Measurements from ENCODE around the gene EZH2.

EZH2 gene

DNA sequence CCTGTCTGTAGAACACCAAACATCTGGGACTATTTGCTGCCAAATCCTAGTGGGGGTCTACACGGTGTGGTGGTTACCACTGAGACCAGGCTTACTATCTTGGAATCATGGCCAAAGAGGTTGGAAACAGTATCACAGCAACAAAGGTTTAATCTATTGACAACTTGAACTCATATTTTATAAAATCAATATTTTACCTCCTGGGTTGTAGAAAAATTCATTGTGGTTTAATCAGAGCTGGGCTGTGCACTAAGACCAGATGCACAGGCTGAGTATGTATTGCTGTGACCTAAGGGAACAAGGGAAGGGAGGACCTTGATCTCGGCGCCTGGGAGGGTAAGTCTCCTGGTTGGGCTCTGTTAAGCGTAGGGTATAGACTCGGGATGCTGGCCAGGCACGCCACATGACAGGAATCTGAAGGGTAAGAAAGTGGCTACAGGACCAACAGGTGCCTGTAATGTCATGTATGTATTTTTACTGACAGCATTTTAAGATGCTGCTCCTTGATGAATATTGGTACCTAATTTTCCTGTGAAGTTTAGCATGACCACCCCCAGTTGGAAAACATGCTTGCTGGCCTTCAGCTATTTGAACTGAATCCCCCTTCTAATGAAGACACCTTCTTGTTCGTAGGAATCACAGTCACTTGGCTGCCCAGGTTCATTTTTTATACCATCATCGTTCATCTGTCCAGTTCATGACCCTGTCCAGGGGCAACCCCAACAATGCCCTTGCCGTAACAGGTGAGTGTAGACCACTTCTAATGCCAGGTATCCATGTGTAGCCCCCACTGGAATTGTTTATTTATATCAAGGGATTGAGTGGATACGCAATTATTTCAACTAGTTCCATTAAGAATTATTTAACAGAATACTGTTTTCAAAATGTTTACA lies 79.5 kb downstream of the EZH2 start:
- H3K4me3 ChIP-seq (ENCODE audit: low read depth in 1 of 5, low read length in 5 of 5): no peak overlapping the region
- no peak overlapping the region for H3K9ac ChIP-seq (ENCODE audit: low read length in 5 of 5)
- no peak overlapping the region for H3K27ac ChIP-seq (ENCODE audit: low read depth, low read length)
- H3K4me1 ChIP-seq (ENCODE audit: control insufficient read depth in 5 of 5, insufficient read depth in 5 of 5, low read length in 5 of 5): no peaks in the 10 kb centered on the region
- H3K27me3 ChIP-seq (ENCODE audit: control insufficient read depth in 5 of 5, insufficient read depth in 4 of 5, low read length in 5 of 5): no peaks in the 10 kb centered on the region
- no peaks in the 10 kb centered on the region for H3K9me3 ChIP-seq (ENCODE audit: control insufficient read depth in 5 of 5, low read length in 5 of 5)
- H3K36me3 ChIP-seq (ENCODE audit: control insufficient read depth in 5 of 5, insufficient read depth in 5 of 5, low read length in 5 of 5): peaks cover 7 to 50% (median 45%) of the 10 kb centered on the region in 5 donors

DNA sequence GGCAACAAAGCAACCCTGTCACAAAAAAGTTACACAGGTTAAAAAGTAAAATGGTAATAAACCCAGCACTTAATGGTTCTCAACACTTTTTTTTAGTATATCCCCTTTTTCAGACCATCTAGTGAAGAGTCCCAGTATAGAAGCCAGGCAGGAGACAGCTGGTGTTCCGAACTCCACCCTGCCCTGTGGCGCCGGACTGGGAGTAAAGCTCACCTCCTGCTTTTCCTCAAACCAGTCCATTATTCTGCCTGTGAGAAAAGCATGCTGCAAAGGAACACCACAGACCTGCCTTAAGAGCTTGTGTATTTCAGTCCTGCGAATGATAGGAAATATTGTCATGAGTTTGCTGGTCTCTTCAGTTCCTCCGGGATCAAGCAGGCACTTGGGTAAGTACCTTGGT lies 81.0 kb downstream of the EZH2 start:
- peaks cover 14 to 63% (median 56%) of the 10 kb centered on the region in 5 donors for H3K36me3 ChIP-seq (ENCODE audit: control insufficient read depth in 5 of 5, insufficient read depth in 5 of 5, low read length in 5 of 5)
- H3K27ac ChIP-seq (ENCODE audit: low read depth, low read length): no peak overlapping the region

DNA sequence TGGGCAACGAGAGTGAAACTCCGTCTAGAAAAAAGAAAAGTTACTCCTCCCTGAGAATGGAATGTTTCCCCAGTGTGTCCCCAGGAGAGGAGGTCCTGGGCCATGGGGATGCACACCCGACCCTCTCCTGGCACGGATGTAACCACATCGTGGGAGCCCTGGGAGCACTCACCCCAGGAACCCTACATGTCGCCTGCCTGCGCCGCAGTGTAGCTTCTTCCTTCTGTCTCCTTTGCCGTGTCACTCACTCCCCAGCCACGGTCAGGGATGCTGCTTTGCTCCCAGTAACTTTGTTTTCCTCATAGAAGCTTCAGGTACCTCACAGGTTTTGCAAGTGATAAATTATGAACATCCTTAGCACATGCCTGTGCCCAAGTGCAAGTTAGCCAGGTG lies 82.0 kb downstream of the EZH2 start:
- Histone ChIP-seq H3K4me3 (ENCODE audit: low read depth in 1 of 5, low read length in 5 of 5) (no peak overlapping the region), H3K4me1 (ENCODE audit: control insufficient read depth in 5 of 5, insufficient read depth in 5 of 5, low read length in 5 of 5) (no peaks in the 10 kb centered on the region), H3K27me3 (ENCODE audit: control insufficient read depth in 5 of 5, insufficient read depth in 4 of 5, low read length in 5 of 5) (no peaks in the 10 kb centered on the region), H3K9ac (ENCODE audit: low read length in 5 of 5) (no peak overlapping the region), H3K27ac (ENCODE audit: low read depth, low read length) (no peak overlapping the region), H3K9me3 (ENCODE audit: control insufficient read depth in 5 of 5, low read length in 5 of 5) (no peaks in the 10 kb centered on the region), H3K36me3 (ENCODE audit: control insufficient read depth in 5 of 5, insufficient read depth in 5 of 5, low read length in 5 of 5) (peaks cover 16 to 65% (median 64%) of the 10 kb centered on the region in 5 donors)

More for the DNA sequence above, 81.0 kb downstream of the EZH2 start:
- Histone ChIP-seq H3K4me3 (ENCODE audit: low read depth in 1 of 5, low read length in 5 of 5) (no peak overlapping the region), H3K27me3 (ENCODE audit: control insufficient read depth in 5 of 5, insufficient read depth in 4 of 5, low read length in 5 of 5) (no peaks in the 10 kb centered on the region), H3K9me3 (ENCODE audit: control insufficient read depth in 5 of 5, low read length in 5 of 5) (no peaks in the 10 kb centered on the region), H3K9ac (ENCODE audit: low read length in 5 of 5) (no peak overlapping the region), H3K4me1 (ENCODE audit: control insufficient read depth in 5 of 5, insufficient read depth in 5 of 5, low read length in 5 of 5) (no peaks in the 10 kb centered on the region)

DNA sequence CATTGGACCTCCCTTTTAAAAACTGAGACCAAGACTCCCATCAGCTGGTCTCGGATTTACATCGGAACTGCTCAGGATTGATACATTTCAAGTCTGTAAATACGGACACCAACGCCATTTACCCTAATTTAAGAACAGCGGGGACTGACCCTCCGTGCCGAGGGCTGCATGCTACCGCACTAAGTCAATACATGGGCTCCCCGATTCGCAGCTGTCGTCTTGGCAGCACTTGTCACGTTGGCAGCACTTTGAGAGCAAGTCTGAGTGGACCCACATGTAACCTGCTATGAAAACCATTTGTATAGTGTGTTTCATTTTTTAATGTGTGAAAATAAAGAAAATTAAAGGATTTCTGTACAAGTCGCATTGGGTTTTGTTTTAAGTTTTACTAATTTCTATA lies 83.4 kb downstream of the EZH2 start:
- peaks cover 19 to 76% (median 67%) of the 10 kb centered on the region in 5 donors for H3K36me3 ChIP-seq (ENCODE audit: control insufficient read depth in 5 of 5, insufficient read depth in 5 of 5, low read length in 5 of 5)
- no peak overlapping the region for H3K27ac ChIP-seq (ENCODE audit: low read depth, low read length)
- H3K9me3 ChIP-seq (ENCODE audit: control insufficient read depth in 5 of 5, low read length in 5 of 5): no peaks in the 10 kb centered on the region
- no peaks in the 10 kb centered on the region for H3K27me3 ChIP-seq (ENCODE audit: control insufficient read depth in 5 of 5, insufficient read depth in 4 of 5, low read length in 5 of 5)
- H3K9ac ChIP-seq (ENCODE audit: low read length in 5 of 5): no peak overlapping the region
- no peaks in the 10 kb centered on the region for H3K4me1 ChIP-seq (ENCODE audit: control insufficient read depth in 5 of 5, insufficient read depth in 5 of 5, low read length in 5 of 5)
- no peak overlapping the region for H3K4me3 ChIP-seq (ENCODE audit: low read depth in 1 of 5, low read length in 5 of 5)

GRCh38 chr7:148799893-148800555 lies 84.1 kb downstream of the EZH2 start:
- H3K4me3 ChIP-seq (ENCODE audit: low read depth in 1 of 5, low read length in 5 of 5): no peak overlapping the region
- H3K9ac ChIP-seq (ENCODE audit: low read length in 5 of 5): no peak overlapping the region
- H3K4me1 ChIP-seq (ENCODE audit: control insufficient read depth in 5 of 5, insufficient read depth in 5 of 5, low read length in 5 of 5): no peaks in the 10 kb centered on the region
- peaks cover 19 to 78% (median 69%) of the 10 kb centered on the region in 5 donors for H3K36me3 ChIP-seq (ENCODE audit: control insufficient read depth in 5 of 5, insufficient read depth in 5 of 5, low read length in 5 of 5)
- no peaks in the 10 kb centered on the region for H3K9me3 ChIP-seq (ENCODE audit: control insufficient read depth in 5 of 5, low read length in 5 of 5)
- no peaks in the 10 kb centered on the region for H3K27me3 ChIP-seq (ENCODE audit: control insufficient read depth in 5 of 5, insufficient read depth in 4 of 5, low read length in 5 of 5)
- no peak overlapping the region for H3K27ac ChIP-seq (ENCODE audit: low read depth, low read length)

- peaks cover 38 to 87% (median 84%) of the 10 kb centered on the region in 5 donors for H3K36me3 ChIP-seq (ENCODE audit: control insufficient read depth in 5 of 5, insufficient read depth in 5 of 5, low read length in 5 of 5)
- H3K9me3 ChIP-seq (ENCODE audit: control insufficient read depth in 5 of 5, low read length in 5 of 5): no peaks in the 10 kb centered on the region
- no peaks in the 10 kb centered on the region for H3K27me3 ChIP-seq (ENCODE audit: control insufficient read depth in 5 of 5, insufficient read depth in 4 of 5, low read length in 5 of 5)
- no peak overlapping the region for H3K27ac ChIP-seq (ENCODE audit: low read depth, low read length)
- H3K9ac ChIP-seq (ENCODE audit: low read length in 5 of 5): no peak overlapping the region
- H3K4me3 ChIP-seq (ENCODE audit: low read depth in 1 of 5, low read length in 5 of 5): no peak overlapping the region
- H3K4me1 ChIP-seq (ENCODE audit: control insufficient read depth in 5 of 5, insufficient read depth in 5 of 5, low read length in 5 of 5): no peaks in the 10 kb centered on the region
These were observed 87.2 kb downstream of the EZH2 start for GRCh38 chr7:148796841-148797240.

DNA sequence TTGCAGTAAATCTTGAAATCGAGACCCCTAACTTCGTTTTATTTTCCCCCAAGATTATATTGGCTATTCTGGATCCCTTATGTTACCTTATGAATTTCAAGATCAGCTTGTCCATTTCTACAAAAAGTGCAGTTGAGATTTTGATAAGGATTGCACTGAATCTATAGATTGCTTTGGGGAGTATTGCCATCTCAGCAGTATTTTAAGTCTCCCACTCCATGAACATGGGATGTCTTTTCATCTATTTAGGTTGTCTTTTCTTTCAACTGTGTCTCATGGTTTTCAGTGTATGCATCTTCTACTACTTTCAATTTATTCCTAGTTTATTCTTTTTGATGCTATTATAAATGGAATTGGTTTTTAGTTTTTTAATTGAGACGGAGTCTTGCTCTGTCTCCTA lies 89.6 kb downstream of the EZH2 start:
- H3K4me3 ChIP-seq (ENCODE audit: low read depth in 1 of 5, low read length in 5 of 5): no peak overlapping the region
- no peak overlapping the region for H3K9ac ChIP-seq (ENCODE audit: low read length in 5 of 5)
- H3K27ac ChIP-seq (ENCODE audit: low read depth, low read length): no peak overlapping the region
- H3K4me1 ChIP-seq (ENCODE audit: control insufficient read depth in 5 of 5, insufficient read depth in 5 of 5, low read length in 5 of 5): no peaks in the 10 kb centered on the region
- no peaks in the 10 kb centered on the region for H3K9me3 ChIP-seq (ENCODE audit: control insufficient read depth in 5 of 5, low read length in 5 of 5)
- H3K36me3 ChIP-seq (ENCODE audit: control insufficient read depth in 5 of 5, insufficient read depth in 5 of 5, low read length in 5 of 5): peaks cover 48 to 87% (median 83%) of the 10 kb centered on the region in 5 donors
- H3K27me3 ChIP-seq (ENCODE audit: control insufficient read depth in 5 of 5, insufficient read depth in 4 of 5, low read length in 5 of 5): no peaks in the 10 kb centered on the region

GRCh38 chr7:148793590-148793989 lies 90.5 kb downstream of the EZH2 start:
- H3K4me1 ChIP-seq (ENCODE audit: control insufficient read depth in 5 of 5, insufficient read depth in 5 of 5, low read length in 5 of 5): no peaks in the 10 kb centered on the region
- peaks cover 41 to 87% (median 83%) of the 10 kb centered on the region in 5 donors for H3K36me3 ChIP-seq (ENCODE audit: control insufficient read depth in 5 of 5, insufficient read depth in 5 of 5, low read length in 5 of 5)
- H3K4me3 ChIP-seq (ENCODE audit: low read depth in 1 of 5, low read length in 5 of 5): no peak overlapping the region
- no peak overlapping the region for H3K9ac ChIP-seq (ENCODE audit: low read length in 5 of 5)
- H3K27me3 ChIP-seq (ENCODE audit: control insufficient read depth in 5 of 5, insufficient read depth in 4 of 5, low read length in 5 of 5): no peaks in the 10 kb centered on the region
- H3K9me3 ChIP-seq (ENCODE audit: control insufficient read depth in 5 of 5, low read length in 5 of 5): no peaks in the 10 kb centered on the region
- H3K27ac ChIP-seq (ENCODE audit: low read depth, low read length): no peak overlapping the region

GRCh38 chr7:148791546-148791945 lies 92.5 kb downstream of the EZH2 start:
- H3K27me3 ChIP-seq (ENCODE audit: control insufficient read depth in 5 of 5, insufficient read depth in 4 of 5, low read length in 5 of 5): no peaks in the 10 kb centered on the region
- peaks cover 42 to 91% (median 83%) of the 10 kb centered on the region in 5 donors for H3K36me3 ChIP-seq (ENCODE audit: control insufficient read depth in 5 of 5, insufficient read depth in 5 of 5, low read length in 5 of 5)
- H3K4me1 ChIP-seq (ENCODE audit: control insufficient read depth in 5 of 5, insufficient read depth in 5 of 5, low read length in 5 of 5): no peaks in the 10 kb centered on the region
- H3K9ac ChIP-seq (ENCODE audit: low read length in 5 of 5): no peak overlapping the region
- no peak overlapping the region for H3K27ac ChIP-seq (ENCODE audit: low read depth, low read length)
- H3K4me3 ChIP-seq (ENCODE audit: low read depth in 1 of 5, low read length in 5 of 5): no peak overlapping the region
- H3K9me3 ChIP-seq (ENCODE audit: control insufficient read depth in 5 of 5, low read length in 5 of 5): no peaks in the 10 kb centered on the region

DNA sequence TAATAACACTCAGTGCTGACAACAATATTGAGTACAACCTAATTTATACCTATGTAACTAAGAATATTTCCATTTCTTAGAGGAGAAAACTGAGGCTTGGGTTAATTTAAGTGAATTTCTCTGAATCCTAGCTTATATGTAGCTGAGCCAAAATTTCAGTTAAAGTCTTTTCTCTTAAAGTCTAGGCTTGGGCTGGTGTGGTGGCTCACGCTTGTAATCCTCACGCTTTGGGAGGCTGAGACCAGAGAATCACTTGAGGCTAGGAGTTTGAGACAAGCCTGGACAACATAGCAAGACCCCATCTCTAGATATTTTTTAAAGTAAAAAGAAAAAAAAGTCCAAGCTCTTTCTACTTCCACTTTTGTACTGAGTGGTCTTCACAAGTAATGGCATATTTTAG lies 93.2 kb downstream of the EZH2 start:
- Histone ChIP-seq H3K9me3 (ENCODE audit: control insufficient read depth in 5 of 5, low read length in 5 of 5) (no peaks in the 10 kb centered on the region), H3K27me3 (ENCODE audit: control insufficient read depth in 5 of 5, insufficient read depth in 4 of 5, low read length in 5 of 5) (no peaks in the 10 kb centered on the region), H3K4me3 (ENCODE audit: low read depth in 1 of 5, low read length in 5 of 5) (no peak overlapping the region), H3K36me3 (ENCODE audit: control insufficient read depth in 5 of 5, insufficient read depth in 5 of 5, low read length in 5 of 5) (peaks cover 42 to 87% (median 83%) of the 10 kb centered on the region in 5 donors), H3K4me1 (ENCODE audit: control insufficient read depth in 5 of 5, insufficient read depth in 5 of 5, low read length in 5 of 5) (no peaks in the 10 kb centered on the region), H3K27ac (ENCODE audit: low read depth, low read length) (no peak overlapping the region), H3K9ac (ENCODE audit: low read length in 5 of 5) (no peak overlapping the region)

All from subcutaneous abdominal adipose tissue (tissue), 5 donors.